ENCODE results near the gene ABHD16B. TPM values are rescaled to one million over a fixed set of nuclear protein-coding genes. Genes with fewer than 3 reads are reported as not detected.

ABHD16B gene
- total and polyA plus RNA-seq, 8 donors: 0.18 TPM; not detected in 7

DNA sequence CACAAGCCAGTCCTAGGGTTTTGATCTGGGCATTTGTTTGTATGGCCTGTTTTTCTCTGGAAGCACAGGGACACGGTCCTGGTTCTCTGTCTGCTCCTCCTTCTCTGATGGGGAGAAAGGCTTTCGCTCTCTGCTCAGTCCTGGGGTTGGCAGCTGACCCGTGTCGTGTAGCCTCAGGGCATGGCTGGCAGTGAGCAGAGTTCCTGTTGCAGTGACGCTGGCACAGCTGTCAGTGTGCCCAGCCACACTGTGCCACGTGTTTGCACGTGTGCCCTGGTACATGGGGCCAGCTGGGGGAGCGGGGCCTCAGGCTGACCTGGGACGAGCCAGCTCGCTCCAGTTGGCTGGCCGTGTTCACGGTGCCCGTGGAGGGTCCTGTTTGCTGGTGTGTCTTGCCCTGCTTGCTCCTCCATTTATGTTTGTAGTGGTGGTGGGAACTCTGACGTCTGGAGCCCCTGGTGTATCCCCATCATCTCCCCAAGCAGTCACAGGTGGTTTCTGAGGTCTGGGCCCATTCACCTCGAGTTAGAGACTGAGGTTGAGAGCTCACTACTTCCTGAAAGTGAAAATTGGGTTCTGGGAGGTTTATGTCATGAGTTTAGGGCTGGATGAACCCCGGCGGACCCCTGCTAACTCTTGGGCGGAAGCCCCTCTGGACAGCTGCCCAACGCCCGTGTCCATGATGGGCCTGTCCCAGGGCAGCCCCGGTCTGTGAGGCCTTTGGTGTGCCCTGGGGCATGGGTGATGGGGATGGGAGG lies 23.4 kb downstream of the ABHD16B start:
- TF ChIP-seq, protein P1, sequence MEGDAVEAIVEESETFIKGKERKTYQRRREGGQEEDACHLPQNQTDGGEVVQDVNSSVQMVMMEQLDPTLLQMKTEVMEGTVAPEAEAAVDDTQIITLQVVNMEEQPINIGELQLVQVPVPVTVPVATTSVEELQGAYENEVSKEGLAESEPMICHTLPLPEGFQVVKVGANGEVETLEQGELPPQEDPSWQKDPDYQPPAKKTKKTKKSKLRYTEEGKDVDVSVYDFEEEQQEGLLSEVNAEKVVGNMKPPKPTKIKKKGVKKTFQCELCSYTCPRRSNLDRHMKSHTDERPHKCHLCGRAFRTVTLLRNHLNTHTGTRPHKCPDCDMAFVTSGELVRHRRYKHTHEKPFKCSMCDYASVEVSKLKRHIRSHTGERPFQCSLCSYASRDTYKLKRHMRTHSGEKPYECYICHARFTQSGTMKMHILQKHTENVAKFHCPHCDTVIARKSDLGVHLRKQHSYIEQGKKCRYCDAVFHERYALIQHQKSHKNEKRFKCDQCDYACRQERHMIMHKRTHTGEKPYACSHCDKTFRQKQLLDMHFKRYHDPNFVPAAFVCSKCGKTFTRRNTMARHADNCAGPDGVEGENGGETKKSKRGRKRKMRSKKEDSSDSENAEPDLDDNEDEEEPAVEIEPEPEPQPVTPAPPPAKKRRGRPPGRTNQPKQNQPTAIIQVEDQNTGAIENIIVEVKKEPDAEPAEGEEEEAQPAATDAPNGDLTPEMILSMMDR (IDR thresholded peaks at IDR 0.05): no peak
- peaks cover 0 to 93% of the 10 kb centered on the region in 2 donors for H3K36me3 ChIP-seq
- intact Hi-C loops (cut with DNase I): no loop called here
- H3K27me3 ChIP-seq: no peaks in the 10 kb centered on the region
- peak in 1 of 4 donors; percentile 75 for DNase-seq
- no peaks in the 10 kb centered on the region for H3K9me3 ChIP-seq
- peaks cover 0 to 19% of the 10 kb centered on the region in 2 donors for H3K4me1 ChIP-seq
- ATAC-seq: no peak
- no peak overlapping the region for H3K27ac ChIP-seq
- H3K4me3 ChIP-seq: no peak overlapping the region

DNA sequence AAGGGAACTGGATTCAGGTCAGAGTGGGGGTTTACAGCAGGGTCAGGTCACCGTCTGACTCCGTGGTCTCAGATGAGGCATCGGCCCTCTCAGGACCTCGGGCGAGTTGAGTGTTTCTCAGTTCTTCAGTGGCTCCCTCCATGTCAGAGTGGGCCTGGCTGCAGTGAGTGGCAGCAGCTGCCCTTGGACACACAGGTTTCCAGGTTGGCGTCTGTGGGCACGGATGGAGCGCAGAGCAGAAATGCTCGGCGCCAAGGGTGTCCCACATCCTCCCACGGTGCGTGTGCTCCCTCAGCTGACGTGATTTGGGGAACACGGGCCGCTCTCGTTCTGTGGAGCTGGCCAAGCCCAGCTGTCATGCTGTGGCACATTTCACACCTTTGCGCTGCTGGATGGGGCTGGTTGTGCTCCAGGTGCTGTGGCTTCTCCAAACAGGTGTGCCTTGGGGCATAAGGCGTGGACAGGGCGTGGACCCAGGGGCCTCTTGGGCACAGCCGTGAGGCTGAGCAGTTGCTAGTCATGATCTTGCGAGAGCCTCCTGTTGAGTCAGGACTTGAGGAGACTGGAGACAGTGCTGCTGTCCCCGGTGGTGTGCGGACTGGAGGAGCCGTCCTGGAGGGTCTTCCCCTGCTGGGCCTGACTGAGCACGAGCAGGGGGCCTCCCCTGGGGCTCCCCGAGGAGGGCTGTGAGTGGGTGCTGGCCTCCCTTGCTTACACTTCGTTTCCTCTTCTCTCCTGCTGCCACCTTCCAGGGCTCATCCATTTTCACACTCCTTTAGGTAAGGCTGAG lies 24.2 kb downstream of the ABHD16B start:
- intact Hi-C loops (cut with DNase I): no loop called here
- Histone ChIP-seq H3K27ac (no peak overlapping the region), H3K4me1 (peaks cover 2 to 26% of the 10 kb centered on the region in 2 donors), H3K36me3 (peaks cover 0 to 99% of the 10 kb centered on the region in 2 donors), H3K27me3 (no peaks in the 10 kb centered on the region), H3K9me3 (no peaks in the 10 kb centered on the region), H3K4me3 (no peak overlapping the region)
- ATAC-seq (no peak), DNase-seq (no peak)
- TF ChIP-seq, protein P1 (IDR thresholded peaks at IDR 0.05): no peak

DNA sequence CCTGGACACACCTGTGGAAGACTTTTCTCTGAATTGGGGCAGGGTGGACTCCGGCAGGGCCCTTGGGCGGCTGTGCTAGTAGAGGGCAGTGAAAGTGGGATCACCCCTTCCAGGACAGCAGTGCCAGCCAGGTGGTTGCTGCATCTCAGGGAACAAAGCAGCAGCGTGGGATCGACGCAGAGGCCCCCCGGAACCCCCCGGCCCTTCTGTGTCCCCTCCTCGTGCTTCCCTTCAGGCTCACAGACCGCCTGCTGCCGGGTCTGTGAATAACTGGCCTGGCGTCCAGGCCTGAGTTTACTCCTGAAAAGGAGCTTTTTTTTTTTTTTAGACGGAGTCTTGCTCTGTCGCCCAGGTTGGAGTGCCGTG lies 24.7 kb downstream of the ABHD16B start:
- no peak overlapping the region for H3K27ac ChIP-seq
- H3K4me1 ChIP-seq: peaks cover 4 to 32% of the 10 kb centered on the region in 2 donors
- TF ChIP-seq, protein P1 (IDR thresholded peaks at IDR 0.05): no peak
- ATAC-seq (no peak), DNase-seq (no peak)
- intact Hi-C loops (cut with DNase I): no loop called here
- no peaks in the 10 kb centered on the region for H3K27me3 ChIP-seq
- H3K9me3 ChIP-seq: no peaks in the 10 kb centered on the region
- H3K36me3 ChIP-seq: peaks cover 0 to 99% of the 10 kb centered on the region in 2 donors
- H3K4me3 ChIP-seq: no peak overlapping the region

DNA sequence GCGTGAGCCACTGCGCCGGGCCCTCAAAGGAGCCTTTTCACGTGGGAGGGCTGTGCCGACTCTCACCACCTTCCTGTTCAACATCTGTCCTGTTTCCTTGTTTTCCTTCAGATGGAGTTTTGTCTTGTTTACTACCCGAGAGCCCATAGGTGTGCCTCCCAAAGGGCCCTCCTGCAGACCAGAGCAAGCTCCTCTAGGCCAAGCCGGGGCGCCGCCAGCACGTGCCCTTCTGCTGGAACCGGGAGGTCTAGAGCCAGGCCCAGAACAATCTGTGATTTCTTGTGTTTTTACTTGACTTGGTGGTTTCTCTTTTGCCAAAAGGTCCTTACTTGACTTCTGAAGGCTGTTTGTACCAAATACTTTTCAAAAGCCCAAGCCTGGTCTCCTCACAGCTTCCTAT lies 25.6 kb downstream of the ABHD16B start:
- intact Hi-C loops (cut with DNase I): no loop called here
- H3K27me3 ChIP-seq: no peaks in the 10 kb centered on the region

More for the DNA sequence above, 25.6 kb downstream of the ABHD16B start:
- TF ChIP-seq, protein P1 (IDR thresholded peaks at IDR 0.05): no peak
- H3K4me3 ChIP-seq: no peak overlapping the region
- H3K9me3 ChIP-seq: no peaks in the 10 kb centered on the region
- ATAC-seq (no peak), DNase-seq (no peak)
- no peak overlapping the region for H3K27ac ChIP-seq
- peaks cover 4 to 33% of the 10 kb centered on the region in 2 donors for H3K4me1 ChIP-seq
- H3K36me3 ChIP-seq: peaks cover 0 to 99% of the 10 kb centered on the region in 2 donors

Measured in left lung (tissue), 10 donors.